Central memory CD8-positive, alpha-beta T cell (primary cell): Measurements from ENCODE around the gene ANKRD9.
A peak's percentile ranks its signal among the peaks of the same experiment; 100 is the strongest.
"Not testable (repeated sequence)": the region's sequence is repeated elsewhere in the genome, so short reads cannot be mapped to it uniquely, and the experiment has no call there.

Source experiments
- ATAC-seq: fragments of 150-1000 bp; cut with Tn5 transposase; replicated peaks from 2 replicates; pipeline ENCODE4 v1.10.0; 2022; ENCODE audit warnings: mild to moderate bottlenecking, moderate FRiP score, moderate number of reproducible peaks; ENCODE audit not compliant: poor library complexity, severe bottlenecking; ENCODE audit errors: extremely low read depth
- DNase-seq, 2 donors: peaks; one replicate each; pipeline ENCODE4 v3.0.0; 2021; ENCODE audit warnings: low spot score in 2 of 2
- H3K27ac Mint-ChIP-seq: one replicate; pipeline ENCODE4 v1.8.0; 2022; ENCODE audit warnings: low read depth, mild to moderate bottlenecking, moderate library complexity, mixed read lengths
- H3K27me3 Mint-ChIP-seq: one replicate; pipeline ENCODE4 v1.8.0; 2022; ENCODE audit warnings: mixed read lengths
- H3K36me3 Mint-ChIP-seq: one replicate; pipeline ENCODE4 v1.8.0; 2022; ENCODE audit warnings: mild to moderate bottlenecking, moderate library complexity, mixed read lengths; ENCODE audit not compliant: insufficient read depth
- H3K4me1 Mint-ChIP-seq: one replicate; pipeline ENCODE4 v1.8.0; 2022; ENCODE audit warnings: mixed read lengths
- H3K4me3 Mint-ChIP-seq: one replicate; pipeline ENCODE4 v1.8.0; 2022; ENCODE audit warnings: mild to moderate bottlenecking, moderate library complexity, mixed read lengths
- H3K9me3 Mint-ChIP-seq: one replicate; pipeline ENCODE4 v1.8.0; 2022; ENCODE audit warnings: mixed read lengths

Gene ANKRD9

GRCh38 chr14:102528431-102529170, 19.0 kb upstream of the ANKRD9 start:
- H3K4me1 Mint-ChIP-seq, result peaks cover 17% of the 10 kb centered on the region
- ATAC-seq, result no peak

GRCh38 chr14:102525929-102526497, 16.4 kb upstream of the ANKRD9 start:
- H3K27ac Mint-ChIP-seq, result peak overlapping the region; percentile 81
- no peaks in the 10 kb centered on the region for H3K27me3 Mint-ChIP-seq
- H3K9me3 Mint-ChIP-seq, result no peaks in the 10 kb centered on the region
- peaks cover 24% of the 10 kb centered on the region for H3K4me1 Mint-ChIP-seq
- ATAC-seq (no peak), DNase-seq (no peak)
- peak overlapping the region; percentile 91 for H3K4me3 Mint-ChIP-seq
- H3K36me3 Mint-ChIP-seq, result peaks cover 7% of the 10 kb centered on the region

More at GRCh38 chr14:102528431-102529170, 19.0 kb upstream of the ANKRD9 start:
- Mint-ChIP-seq H3K27ac (no peak overlapping the region), H3K36me3 (peaks cover 7% of the 10 kb centered on the region), H3K27me3 (no peaks in the 10 kb centered on the region), H3K4me3 (no peak overlapping the region), H3K9me3 (no peaks in the 10 kb centered on the region)
- no peak for DNase-seq

- peak; percentile 74 for ATAC-seq
- H3K9me3 Mint-ChIP-seq, result no peaks in the 10 kb centered on the region
Measured at GRCh38 chr14:102525219-102525928, 15.8 kb upstream of the ANKRD9 start.

GRCh38 chr14:102524451-102525218, 15.1 kb upstream of the ANKRD9 start:
- Mint-ChIP-seq H3K27me3 (no peaks in the 10 kb centered on the region), H3K36me3 (peaks cover 7% of the 10 kb centered on the region), H3K9me3 (no peaks in the 10 kb centered on the region), H3K4me3 (peak overlapping the region; percentile 91), H3K4me1 (peaks cover 24% of the 10 kb centered on the region), H3K27ac (peak overlapping the region; percentile 81)
- DNase-seq, result peak; percentile 84 to 94
- peak; percentile 78 for ATAC-seq

More at GRCh38 chr14:102525219-102525928, 15.8 kb upstream of the ANKRD9 start:
- peak overlapping the region; percentile 91 for H3K4me3 Mint-ChIP-seq
- H3K27ac Mint-ChIP-seq, result peak overlapping the region; percentile 81
- H3K36me3 Mint-ChIP-seq, result peaks cover 7% of the 10 kb centered on the region
- no peaks in the 10 kb centered on the region for H3K27me3 Mint-ChIP-seq
- DNase-seq, result no peak
- peaks cover 24% of the 10 kb centered on the region for H3K4me1 Mint-ChIP-seq

- Mint-ChIP-seq H3K27me3 (no peaks in the 10 kb centered on the region), H3K4me3 (peak overlapping the region; percentile 91), H3K27ac (peak overlapping the region; percentile 84), H3K4me1 (peaks cover 24% of the 10 kb centered on the region), H3K36me3 (peaks cover 7% of the 10 kb centered on the region), H3K9me3 (no peaks in the 10 kb centered on the region)
- DNase-seq, result no peak
- no peak for ATAC-seq
Measured at GRCh38 chr14:102523569-102524450, 14.2 kb upstream of the ANKRD9 start.

- DNase-seq (no peak), ATAC-seq (no peak)
- Mint-ChIP-seq H3K4me1 (peaks cover 24% of the 10 kb centered on the region), H3K4me3 (peak overlapping the region; percentile 91), H3K27ac (peak overlapping the region; percentile 84), H3K36me3 (peaks cover 7% of the 10 kb centered on the region), H3K27me3 (no peaks in the 10 kb centered on the region), H3K9me3 (no peaks in the 10 kb centered on the region)
Measured at GRCh38 chr14:102523200-102523568, 13.6 kb upstream of the ANKRD9 start.

- not testable (repeated sequence) for H3K4me3 Mint-ChIP-seq, DNase-seq, H3K36me3 Mint-ChIP-seq, ATAC-seq, H3K27me3 Mint-ChIP-seq, H3K9me3 Mint-ChIP-seq, H3K27ac Mint-ChIP-seq
- H3K4me1 Mint-ChIP-seq, result peaks cover 15% of the 10 kb centered on the region
Measured at GRCh38 chr14:102519709-102520108, 10.1 kb upstream of the ANKRD9 start.

GRCh38 chr14:102518063-102518648, 8.6 kb upstream of the ANKRD9 start:
- Mint-ChIP-seq H3K4me3 (peak overlapping the region; percentile 75), H3K36me3 (peaks cover 7% of the 10 kb centered on the region), H3K9me3 (no peaks in the 10 kb centered on the region), H3K27ac (no peak overlapping the region), H3K27me3 (no peaks in the 10 kb centered on the region), H3K4me1 (peaks cover 8% of the 10 kb centered on the region)
- no peak for ATAC-seq
- DNase-seq, result no peak

GRCh38 chr14:102517392-102518062, 8.0 kb upstream of the ANKRD9 start:
- DNase-seq, result no peak
- Mint-ChIP-seq H3K36me3 (peaks cover 7% of the 10 kb centered on the region), H3K9me3 (no peaks in the 10 kb centered on the region), H3K27ac (peak overlapping the region; percentile 61), H3K4me1 (peaks cover 4% of the 10 kb centered on the region), H3K4me3 (peak overlapping the region; percentile 75), H3K27me3 (no peaks in the 10 kb centered on the region)
- no peak for ATAC-seq

- peak; percentile 64 for ATAC-seq
- Mint-ChIP-seq H3K4me1 (peaks cover 4% of the 10 kb centered on the region), H3K27ac (peak overlapping the region; percentile 76)
Measured at GRCh38 chr14:102516531-102517391, 7.2 kb upstream of the ANKRD9 start.

More at GRCh38 chr14:102516531-102517391, 7.2 kb upstream of the ANKRD9 start:
- H3K4me3 Mint-ChIP-seq, result peak overlapping the region; percentile 82
- H3K9me3 Mint-ChIP-seq, result no peaks in the 10 kb centered on the region
- DNase-seq, result peak in 1 of 2 donors; percentile 63
- peaks cover 7% of the 10 kb centered on the region for H3K36me3 Mint-ChIP-seq
- H3K27me3 Mint-ChIP-seq, result no peaks in the 10 kb centered on the region
